GM04504 (cell line): ENCODE measurements around the gene PPIB.
"Not testable (repeated sequence)": the region's sequence is repeated elsewhere in the genome, so short reads cannot be mapped to it uniquely, and the experiment has no call there.

ENCODE experiments used
- DNase-seq: peaks from one replicate; pipeline ENCODE4 v3.0.0-alpha.2; 2012; ENCODE audit warnings: low read depth

The PPIB gene

DNA sequence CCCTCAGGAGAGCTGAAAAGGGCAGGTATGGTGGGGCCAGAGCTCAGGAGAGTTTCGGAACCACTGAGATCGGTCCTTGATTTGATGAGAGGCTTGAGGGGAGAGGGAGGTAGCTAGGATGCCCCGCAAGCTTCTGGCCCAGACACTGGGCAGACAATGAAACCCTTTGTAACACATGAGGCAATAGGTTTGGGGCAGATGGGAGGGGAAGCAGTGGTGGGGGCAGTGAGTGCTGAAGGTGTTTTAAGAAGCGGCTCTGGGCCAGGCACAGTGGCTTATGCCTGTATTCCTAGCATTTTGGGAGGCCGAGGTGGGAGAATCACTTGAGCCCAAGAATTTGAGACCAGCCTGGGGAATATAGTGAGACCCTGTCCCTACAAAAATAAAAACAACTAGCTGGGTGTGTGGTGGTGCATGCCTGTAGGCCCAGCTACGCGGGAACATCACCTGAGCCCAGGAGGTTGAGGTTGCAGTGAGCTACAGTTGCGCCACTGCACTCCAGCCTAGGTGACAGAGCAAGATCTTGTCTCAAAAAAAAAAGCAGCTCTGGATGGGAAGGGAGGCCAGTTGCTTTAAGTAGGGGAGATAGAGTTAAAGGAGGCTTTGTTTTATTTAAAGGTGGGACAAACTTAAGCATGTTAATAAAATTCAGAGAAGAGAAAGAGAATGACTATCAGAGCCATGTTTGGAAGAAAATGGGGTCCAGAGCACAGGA is 20.9 kb downstream of the PPIB start:
- DNase-seq = no peak

DNA sequence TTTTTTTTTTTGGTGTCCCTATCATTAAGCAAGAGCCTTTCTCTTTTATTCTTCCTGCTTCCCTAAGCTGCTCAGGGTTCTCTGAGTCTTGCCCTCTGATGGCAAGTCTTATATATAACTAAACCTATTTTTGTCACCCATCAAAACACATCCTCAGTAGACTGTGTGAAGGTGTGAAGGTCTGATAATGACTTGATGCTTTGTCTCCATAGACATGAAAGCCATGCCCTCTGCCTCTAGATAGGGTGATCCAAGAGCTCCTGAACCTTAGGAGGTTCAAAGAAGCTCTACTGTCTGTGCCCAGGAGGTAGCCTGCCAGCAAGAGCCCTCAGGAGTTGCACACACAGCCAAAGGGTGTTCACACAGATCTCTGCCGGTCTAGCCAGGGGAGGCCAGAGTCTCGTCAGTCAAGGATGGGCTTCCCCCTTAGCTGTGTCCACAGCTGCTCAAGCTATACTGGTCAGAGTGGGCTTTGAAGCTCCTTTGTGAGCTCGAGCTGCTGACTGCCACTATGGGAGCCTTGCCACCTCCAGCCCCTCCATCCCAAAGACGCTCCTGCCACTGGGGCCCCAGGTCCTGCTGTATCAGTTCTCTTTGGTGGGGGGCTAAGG is 24.4 kb downstream of the PPIB start:
- no peak for DNase-seq

DNA sequence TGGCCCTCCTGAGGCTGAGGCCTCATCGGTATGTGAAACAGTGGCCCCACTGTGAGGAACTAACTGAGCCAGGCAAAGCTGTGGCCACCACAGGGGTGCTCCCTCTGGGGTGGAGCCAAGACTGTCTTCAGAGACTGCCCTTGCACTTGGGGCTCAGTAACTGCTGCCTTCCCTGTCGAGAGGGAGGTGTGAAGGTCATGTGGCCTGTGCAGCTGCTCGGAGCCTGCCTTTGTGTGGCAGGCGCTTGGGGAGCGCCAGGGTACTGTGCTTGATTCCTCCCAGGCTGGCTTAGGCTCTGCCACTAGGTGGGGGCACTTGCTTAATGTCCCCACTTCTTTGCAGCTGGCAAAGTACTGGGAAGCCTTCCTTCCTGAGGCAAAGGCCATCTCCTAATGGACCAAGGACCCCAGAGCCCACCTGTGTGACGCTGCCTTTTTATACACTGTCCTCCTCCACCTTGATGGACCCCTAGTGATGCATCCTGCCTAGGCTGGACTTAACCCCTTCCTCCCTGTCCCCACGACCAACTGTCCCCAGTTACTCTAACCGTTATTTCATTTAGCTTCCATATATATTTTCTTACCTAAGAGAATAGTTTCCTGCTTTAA is 25.5 kb downstream of the PPIB start:
- DNase-seq = no peak

DNA sequence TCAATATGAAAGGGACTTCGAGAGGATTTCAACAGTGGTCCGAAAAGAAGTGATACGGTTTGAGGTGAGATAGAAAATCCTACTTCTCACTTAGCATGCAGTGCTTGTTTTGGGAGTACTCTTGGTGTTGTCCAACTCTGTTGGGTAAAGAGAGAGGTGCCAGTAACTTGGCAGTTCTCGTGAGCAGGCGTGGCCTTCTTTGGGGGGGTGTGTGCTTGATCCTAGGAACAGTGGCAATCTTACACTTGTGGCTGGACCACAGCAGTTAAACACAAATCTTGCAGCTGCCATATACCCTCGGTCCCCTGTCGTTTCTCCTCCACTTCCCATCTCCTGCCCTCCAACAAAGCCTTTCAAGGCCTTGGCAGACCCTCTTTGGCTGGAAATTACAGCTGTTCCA is 26.5 kb downstream of the PPIB start:
- no peak for DNase-seq

GRCh38 chr15:64134345-64134829 is 28.4 kb downstream of the PPIB start:
- DNase-seq = no peak

GRCh38 chr15:64133623-64134344 is 29.0 kb downstream of the PPIB start:
- no peak for DNase-seq

GRCh38 chr15:64132217-64132616 is 30.6 kb downstream of the PPIB start:
- no peak for DNase-seq

DNA sequence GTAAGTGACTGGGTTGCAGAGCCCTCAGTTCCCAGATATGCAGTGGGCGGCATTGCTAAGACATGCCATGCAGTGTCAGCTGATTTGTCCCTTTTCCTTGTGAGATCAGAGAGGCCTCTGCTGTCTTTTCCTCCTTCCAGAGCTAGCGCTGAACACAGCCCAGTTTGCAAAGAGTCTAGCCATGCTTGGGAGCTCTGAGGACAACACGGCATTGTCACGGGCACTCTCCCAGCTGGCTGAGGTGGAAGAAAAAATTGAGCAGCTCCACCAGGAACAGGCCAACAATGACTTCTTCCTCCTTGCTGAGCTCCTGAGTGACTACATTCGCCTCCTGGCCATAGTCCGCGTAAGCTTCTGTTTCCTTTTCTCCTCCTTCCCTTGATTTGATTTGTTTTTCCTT is 31.3 kb downstream of the PPIB start:
- DNase-seq = no peak

DNA sequence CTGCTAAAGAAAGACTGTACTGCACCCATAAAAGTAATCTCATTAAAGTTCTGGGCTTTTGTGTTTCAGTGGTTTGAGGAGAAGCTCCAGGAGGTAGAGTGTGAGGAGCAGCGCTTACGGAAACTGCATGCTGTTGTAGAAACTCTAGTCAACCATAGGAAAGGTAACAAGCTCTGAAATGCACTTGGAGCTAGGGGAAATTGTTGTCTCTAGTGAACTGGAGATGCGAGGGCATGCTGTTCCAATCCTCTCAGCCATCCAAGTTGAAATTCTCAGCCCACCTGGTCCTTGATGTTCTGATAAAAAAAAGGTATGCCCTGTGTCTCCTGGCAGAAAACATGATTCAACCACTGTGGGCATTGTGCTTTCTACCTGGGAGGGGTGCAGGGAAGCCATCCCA is 32.7 kb downstream of the PPIB start:
- DNase-seq = no peak

DNA sequence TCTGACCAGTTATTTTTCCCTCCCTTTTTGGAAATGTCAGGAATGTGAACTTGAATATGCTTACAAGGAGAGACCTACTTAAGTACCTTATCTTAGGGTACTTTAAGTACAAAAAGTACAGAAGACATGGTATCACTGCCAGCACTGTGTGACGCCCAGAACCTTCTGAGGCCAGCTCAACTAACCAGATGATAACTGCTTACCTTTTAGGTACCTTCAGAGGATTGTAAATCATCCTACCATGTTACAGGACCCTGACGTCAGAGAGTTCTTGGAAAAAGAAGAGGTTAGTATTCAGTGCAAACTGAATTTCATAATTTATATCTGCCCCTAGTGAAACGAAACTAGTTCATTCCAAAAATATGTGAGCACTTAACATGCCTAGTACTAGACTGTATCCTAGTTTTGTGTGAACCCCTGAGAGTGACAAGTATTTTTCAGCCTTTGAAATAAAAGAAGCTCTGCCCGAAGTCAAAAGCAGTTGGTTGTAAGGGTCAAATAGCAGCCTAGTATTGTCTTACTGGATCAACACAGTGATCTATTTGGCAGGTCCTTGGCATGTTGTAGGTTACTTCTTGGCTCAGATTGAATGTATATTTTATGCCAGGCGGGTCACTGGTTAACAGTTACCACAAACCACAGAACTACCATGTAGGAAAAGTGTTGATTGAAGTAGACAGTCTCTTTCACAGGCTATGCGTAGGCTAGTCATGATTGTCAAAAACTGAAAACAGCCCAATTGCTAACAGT is 35.1 kb downstream of the PPIB start:
- no peak for DNase-seq

GRCh38 chr15:64125978-64126377 is 36.8 kb downstream of the PPIB start:
- no peak for DNase-seq

GRCh38 chr15:64122936-64123351 is 39.9 kb downstream of the PPIB start:
- no peak for DNase-seq

GRCh38 chr15:64122444-64122843 is 40.4 kb downstream of the PPIB start:
- DNase-seq = no peak

- DNase-seq = no peak
Observed at GRCh38 chr15:64121614-64122013, 41.2 kb downstream of the PPIB start.

DNA sequence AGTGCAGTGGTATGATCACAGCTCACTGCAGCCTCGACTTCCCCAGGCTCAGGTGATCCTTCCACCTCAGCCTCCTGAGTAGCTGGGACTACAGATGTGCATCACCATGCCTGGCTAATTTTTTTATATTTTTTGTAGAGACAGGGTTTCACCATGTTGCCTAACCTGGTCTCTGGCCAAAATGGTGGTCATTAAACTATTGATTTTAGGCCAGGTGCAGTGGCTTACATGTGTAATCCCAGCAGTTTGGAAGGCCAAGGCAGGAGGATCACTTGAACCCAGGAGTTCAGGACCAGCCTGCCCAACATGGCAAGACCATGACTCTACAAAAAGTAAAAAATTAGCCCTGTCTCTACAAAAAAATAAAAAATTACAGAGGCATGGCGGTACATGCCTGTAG is 42.5 kb downstream of the PPIB start:
- DNase-seq = not testable (repeated sequence)

DNA sequence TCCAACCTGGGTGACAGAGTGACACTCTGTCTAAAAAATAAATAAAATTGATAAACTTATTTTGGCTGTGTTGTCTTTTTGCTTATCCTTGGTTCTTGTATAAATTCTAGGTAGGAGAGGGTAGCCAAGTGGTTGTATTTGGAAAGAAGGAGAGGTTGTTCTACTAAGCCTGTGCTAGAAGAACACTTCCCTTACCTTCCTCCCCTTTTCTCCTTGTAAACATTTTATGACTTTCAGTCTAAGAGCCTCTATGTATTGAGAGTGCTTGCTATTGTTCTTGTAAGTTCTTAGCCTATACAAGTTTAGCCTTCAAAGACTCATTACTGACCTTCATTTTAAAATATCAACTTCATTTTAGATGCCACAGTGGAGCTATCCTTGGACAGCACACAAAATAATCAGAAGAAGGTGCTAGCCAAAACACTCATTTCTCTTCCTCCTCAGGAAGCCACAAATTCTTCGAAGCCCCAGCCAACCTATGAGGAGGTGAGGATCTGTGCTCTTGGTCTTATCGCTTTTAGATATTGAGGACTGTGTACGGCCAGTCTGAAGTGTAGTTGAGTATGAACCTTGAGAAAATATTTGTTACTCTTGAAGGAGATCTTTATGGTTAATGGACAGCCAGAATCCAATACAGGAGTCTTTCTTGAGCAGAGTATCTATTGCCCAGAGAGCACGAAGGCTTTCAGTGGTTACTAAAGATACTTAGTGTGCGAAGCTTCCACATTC is 44.9 kb downstream of the PPIB start:
- DNase-seq = no peak

GRCh38 chr15:64112904-64113303 is 49.9 kb downstream of the PPIB start:
- peak; percentile 35 for DNase-seq

- DNase-seq = no peak
Observed at GRCh38 chr15:64112073-64112772, 50.6 kb downstream of the PPIB start.

GRCh38 chr15:64111679-64112050 is 51.2 kb downstream of the PPIB start:
- no peak for DNase-seq

DNA sequence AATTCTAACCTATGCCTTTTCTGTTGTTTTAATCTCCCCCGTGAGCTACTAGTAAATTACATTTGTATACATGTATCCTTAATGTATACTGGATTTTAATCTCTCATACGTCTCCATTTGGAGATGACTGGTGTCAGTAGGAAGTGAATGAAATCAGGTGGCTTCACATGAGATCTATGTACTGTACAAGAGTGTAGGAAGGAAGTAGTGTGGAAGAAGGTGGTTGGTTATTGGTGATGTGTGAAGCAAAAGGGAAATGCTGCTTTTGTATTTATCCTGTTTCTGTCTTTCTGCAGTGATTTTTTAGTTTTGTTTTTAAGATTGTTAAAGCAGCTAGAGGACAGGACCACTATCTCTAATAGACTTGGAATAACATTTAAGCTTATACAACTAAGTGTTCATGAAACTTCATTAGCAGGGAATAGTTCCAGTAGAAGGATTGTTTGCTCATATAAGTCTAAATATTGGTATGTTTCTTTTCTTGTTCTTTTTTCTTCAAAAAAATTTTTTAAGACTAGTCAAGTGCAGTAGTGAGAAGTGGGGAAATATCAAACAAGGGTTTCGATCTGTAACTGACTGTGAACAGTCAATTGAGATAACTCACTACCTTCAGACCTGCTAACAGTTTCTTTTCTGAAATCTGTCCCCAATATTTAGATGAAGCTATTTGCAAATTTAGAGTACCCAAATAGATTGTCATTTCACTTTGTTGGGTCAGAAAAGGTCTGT is 51.7 kb downstream of the PPIB start:
- no peak for DNase-seq
